HG03139 (cell line): ENCODE data around the gene USP12.
A peak's percentile ranks its signal among the peaks of the same experiment; 100 is the strongest.
"Not testable (repeated sequence)": the region's sequence is repeated elsewhere in the genome, so short reads cannot be mapped to it uniquely, and the experiment has no call there.

ENCODE experiments used
- ATAC-seq: cut with Tn5 transposase; IDR thresholded peaks from one replicate; pipeline ENCODE4 v1.9.1; 2021; ENCODE audit not compliant: unreplicated experiment

Gene USP12, protein sequence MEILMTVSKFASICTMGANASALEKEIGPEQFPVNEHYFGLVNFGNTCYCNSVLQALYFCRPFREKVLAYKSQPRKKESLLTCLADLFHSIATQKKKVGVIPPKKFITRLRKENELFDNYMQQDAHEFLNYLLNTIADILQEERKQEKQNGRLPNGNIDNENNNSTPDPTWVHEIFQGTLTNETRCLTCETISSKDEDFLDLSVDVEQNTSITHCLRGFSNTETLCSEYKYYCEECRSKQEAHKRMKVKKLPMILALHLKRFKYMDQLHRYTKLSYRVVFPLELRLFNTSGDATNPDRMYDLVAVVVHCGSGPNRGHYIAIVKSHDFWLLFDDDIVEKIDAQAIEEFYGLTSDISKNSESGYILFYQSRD

DNA sequence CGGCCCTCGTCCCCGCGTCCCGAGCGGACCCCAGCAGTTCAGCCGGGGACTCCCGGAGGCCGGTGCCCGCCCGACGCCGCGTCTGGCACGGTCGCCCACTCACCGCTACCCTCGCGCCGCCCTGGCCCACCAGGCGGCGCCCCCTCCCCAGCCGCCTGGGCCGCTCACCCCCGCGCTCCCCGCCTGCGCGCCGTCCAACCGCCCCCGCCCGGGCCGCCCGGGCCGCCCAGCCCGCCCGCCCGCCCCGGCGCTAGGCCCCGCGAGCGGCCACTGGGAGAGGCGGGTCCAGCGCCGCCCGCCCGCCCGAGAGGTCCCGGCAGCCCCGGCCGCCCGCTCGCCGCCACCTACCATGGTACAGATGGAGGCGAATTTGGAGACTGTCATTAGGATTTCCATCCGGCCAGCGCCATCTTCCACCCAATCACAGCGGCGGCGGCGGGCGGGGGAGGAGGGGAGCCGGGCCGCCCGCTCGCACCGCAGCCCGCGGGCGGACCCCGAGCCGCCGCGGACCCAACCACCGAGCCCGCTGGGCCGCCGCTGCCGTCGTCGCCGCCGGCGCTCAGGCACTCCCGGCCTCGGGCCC, at the start of gene USP12:
USP12 (minus strand) TSS at position 568 of the 583 bp plus-strand sequence; CDS start at position 396, 172 bp downstream.
- ATAC-seq, result peak; percentile 14

DNA sequence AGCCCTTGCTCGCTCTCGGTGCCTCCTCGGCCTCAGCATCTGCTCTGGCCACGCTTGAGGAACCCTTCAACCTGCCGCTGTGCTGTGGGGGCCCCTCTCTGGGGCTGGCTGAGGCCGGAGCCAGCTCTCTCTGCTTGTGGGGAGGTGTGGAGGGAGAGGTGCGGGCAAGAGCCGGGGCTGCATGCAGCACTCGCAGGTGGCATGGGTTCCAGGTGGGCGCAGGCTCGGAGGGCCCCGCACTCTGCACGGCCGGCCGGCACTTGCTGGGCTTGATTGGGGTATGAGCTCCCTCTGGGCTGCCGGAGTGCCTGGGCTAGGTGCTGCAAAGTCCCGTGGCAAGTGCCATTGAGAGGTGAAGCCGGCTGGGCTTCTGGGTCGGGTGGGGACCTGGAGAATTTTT, 48.0 kb upstream of the USP12 start:
- ATAC-seq, result no peak

DNA sequence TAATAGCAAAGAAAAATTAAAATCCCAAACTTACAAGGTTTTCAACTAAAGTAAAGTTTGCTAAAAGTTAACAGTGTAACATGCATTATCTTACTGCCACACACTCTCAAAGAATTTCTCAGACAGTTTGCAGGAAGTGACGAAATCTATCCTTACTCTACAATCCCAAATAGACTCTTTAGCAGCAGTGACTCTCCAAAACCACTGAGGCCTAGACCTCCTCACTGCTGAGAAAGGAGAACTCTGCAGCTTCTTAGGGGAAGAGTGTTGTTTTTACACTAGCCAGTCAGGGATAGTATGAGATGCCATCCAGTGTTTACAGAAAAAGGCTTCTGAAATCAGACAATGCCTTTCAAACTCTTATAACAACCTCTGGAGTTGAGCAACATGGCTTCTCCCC, 47.2 kb upstream of the USP12 start:
- not testable (repeated sequence) for ATAC-seq

DNA sequence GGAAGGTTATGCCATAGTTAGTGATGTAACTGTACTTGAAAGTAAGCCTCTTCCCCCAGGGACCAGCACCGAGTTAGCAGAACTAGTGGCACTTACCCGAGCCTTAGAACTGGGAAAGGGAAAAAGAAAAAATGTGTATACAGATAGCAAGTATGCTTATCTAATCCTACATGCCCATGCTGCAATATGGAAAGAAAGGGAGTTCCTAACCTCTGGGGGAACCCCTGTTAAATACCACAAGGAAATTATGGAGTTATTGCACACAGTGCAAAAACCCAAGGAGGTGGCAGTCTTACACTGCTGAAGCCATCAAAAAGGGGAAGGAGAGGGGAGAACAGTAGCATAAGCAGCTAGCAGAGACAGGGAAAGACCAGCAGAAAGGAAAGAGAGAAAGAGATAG, 46.2 kb upstream of the USP12 start:
- ATAC-seq, result not testable (repeated sequence)

DNA sequence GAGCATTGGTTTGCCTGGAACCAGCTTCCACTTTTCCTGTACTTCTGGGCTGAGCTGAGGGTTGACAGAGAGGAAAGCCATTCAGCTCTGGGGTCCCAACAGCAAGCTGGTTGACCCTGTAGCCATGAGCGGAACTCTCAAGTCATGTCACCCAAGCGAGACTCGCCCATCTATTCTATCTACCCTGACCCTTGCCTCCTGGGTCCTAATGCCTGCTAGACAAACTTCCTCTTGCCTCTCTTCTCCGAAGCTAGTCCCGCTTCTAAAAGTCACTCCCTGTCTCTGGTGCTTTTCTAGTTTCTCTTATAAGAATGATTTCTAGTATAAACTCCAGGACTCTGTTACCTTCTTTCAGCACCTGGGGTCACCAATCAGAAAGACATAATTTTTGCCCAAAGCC, 41.8 kb upstream of the USP12 start:
- not testable (repeated sequence) for ATAC-seq

DNA sequence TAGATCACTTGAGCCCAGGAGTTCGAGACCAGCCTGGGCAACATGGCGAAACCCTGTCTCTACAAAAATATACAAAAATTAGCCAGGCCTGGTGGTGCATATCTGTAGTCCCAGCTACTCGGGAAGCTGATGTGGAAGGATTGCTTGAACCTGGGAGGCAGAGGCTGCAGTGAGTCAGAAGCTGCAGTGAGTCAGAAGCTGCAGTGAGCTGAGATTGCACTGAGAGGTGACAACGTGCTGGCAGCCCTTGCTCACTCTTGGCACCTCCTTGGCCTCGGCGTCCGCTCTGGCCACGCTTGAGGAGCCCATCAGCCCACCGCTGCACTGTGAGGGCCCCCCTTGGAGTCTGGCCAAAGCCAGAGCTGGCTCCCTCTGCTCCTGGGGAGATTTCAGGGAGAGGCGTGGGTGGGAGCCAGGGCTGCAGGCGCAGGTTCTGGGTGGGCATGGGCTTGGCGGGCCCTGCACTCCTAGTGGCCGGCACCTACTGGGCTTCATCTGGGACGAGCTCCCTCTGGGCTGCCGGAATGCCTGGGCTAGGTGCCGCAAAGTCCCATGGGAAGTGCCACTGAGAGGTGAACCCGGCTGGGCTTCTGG, 40.3 kb upstream of the USP12 start:
- no peak for ATAC-seq

DNA sequence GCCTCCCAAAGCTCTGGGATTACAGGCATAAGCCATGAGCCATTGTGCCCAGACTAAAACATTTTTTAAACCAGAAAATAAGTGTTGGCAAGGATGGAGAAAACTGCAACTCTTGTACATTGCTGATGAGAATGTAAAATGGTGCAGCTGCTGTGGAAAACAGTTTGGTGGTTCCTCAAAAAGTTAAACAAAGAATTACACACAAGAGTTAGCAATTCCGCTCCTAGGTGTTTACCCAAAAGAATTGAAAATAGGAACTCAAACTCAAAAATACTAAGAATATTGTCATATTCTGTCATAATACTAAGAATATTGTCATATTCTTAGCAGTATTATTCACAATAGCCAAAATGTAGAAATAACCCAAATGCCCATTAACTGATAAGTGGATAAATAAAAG, 39.7 kb upstream of the USP12 start:
- no peak for ATAC-seq

DNA sequence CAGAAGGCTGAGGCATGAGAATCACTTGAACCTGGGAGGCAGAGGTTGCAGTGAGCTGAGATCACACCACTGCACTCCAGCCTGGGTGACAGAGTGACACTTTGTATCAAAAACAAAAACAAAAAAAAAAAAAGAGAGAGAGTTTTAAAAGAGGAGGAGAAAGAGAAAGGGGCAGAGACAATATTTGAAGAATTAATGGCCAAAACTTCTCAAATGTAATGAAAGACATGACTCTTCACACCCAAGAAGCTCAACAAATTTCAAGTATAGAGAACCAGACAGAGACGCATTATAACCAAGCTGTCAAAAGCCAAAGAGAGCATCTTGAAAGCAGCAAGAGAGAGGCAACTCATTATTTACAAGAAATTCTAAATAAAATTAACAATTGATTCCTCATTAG, 36.9 kb upstream of the USP12 start:
- no peak for ATAC-seq

DNA sequence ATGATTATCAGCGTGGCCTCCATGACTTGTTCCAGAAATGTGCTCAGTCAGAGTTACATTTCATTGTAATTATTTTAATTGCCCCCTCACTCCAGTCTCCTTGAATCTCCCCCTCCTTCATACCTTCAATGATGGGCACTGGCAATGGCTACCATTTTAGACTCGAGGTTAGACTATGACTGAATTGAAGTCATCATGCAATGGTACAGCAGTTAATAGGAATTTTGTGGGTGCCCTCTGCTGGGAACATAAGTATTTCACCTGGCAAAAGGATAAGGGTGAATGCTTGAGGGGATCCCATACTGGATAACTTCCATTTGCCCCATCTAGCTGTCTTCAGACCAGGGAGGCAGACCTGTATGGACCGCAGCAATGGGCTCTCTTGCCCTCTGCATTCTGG, 32.2 kb upstream of the USP12 start:
- ATAC-seq, result no peak

DNA sequence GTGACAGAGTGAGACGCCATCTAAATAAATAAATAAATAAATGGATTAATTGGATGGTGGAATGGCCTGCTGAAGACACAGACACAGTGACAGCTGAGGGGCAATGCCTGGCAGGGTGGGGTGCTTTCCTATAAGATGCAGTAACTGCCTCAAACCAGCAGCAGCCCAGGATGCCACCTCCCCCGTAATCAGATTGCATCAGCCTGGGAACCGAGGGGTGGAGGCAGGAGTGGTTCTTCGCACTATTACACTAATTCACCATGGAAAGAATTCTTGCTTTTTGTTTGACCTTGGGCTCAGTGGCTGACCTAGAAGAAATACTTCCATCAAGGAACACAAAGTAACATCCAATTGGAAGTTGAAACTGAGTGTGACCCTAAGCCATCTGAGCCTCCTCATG, 31.6 kb upstream of the USP12 start:
- no peak for ATAC-seq

DNA sequence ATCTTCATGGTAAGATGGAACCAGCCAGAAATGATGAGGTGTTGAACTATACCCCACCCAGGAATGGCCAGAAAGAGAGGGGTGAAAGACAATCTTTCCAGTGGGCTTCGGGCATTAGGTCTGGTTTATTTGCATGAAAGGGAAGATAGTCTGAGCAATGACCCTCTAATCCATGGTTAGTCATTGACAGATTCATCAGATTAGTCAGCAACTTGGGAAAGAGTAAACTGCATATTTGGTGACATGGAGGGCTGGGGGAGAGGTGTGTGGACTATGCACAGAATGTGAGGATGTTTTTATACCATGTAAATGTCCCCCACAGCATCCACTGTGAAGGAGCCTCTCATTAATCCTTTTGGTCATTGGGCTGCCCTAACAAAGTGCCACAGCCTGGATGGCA, 30.1 kb upstream of the USP12 start:
- ATAC-seq, result no peak

DNA sequence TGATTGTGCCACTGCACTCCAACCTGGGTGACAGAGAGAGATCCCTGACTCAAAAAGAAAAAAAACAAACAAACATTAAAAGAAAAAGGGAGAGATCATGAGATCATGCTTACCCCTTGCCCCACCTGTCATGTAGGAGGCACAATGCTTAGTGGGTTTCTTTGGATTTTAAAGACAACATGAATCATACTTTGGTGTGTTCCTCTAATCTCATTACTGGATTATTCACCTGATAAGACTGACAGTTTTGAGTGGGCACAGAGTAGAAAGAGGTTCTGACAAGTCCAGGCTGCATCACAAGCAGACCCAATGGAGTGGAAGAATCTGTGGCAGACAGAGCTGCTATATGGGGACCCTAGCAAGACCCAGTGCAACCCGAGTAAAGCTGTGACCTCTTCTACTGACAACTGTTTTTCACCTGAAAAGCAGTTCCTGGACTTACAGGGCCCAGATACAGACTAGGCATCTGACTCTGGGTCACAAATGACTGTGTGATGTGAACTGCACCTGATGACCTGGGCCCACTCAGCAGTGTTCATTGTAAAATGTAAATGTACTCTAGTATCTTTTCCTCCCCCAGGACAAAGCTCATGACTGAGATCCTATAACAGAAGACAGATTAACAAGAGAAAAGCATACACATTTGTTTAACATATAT, 28.9 kb upstream of the USP12 start:
- no peak for ATAC-seq

DNA sequence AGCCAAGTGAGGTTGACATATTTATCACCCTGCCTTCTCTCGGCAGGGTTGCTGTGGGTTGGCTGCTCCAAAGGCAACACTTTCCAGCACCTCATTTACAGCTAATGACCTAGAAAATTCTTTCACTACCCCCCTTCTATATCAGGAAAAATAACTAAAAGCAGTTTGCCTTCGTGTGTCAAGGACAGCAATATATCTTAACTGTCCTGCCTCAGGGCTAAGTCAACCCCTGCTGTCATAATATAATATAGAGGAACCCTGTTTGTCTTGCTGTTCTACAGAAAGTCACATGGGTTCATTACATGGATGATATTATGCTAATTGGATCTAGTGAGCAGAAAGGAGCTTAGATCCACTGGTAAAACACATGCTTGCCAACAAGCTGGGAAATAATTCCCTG, 28.1 kb upstream of the USP12 start:
- ATAC-seq, result no peak

DNA sequence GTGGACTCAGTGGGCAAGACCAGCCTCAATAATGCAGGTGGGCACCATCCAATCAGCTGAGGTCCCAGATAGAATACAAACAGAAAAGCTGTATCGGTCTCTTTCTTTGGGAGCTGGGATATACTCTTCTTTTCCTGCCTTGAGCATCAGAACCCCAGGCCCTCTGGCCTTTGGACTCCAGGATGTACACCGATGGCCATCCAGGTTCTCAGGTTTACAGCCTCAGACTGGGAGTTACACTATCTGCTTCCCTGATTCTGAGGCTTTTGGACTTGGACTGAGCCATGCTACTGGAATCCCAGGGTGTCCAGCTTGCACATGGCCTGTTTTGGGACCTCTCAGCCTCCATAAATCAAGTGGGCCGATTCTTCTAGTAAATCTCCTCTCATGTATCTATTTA, 27.6 kb upstream of the USP12 start:
- ATAC-seq, result no peak

DNA sequence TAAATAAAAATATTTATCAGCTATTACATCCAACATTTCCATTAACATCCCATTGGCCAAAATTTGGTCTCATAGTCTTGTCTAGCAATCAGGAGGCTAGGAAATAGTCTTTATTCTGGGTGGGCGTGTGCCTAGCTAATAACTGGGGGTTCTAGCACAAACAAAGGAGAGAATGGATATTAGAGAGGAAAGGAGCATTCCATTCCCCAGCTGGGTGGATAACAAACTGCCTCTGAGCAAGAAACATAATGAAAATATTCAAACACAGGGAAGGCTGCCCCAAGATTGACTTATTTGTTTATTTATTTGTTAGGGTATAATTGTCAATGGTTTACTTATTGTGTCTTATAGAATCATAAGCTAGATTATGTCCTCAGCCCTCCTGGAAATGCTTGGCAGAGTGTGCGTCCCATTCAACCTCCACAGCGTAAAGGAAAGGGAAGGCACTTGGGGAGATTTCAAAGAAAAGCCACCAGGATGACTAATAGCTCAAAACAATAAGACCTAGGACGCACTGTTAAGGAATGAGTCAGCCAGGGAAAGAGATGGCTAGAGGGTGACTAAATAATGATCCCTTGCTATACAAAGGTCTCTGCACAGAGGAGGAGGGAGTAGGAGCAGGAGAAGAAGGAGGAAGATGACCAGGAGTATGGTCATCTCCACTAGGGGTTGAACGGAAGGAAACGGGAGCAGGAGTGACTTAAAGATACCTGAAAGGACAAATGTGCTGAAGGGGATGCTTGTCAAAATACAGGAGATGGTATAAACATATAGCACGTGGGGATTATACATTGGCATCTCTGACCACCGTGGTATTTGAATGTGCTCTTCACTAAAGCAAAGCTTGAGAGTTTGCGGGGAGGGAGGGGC, 23.5 kb upstream of the USP12 start:
- ATAC-seq, result no peak

DNA sequence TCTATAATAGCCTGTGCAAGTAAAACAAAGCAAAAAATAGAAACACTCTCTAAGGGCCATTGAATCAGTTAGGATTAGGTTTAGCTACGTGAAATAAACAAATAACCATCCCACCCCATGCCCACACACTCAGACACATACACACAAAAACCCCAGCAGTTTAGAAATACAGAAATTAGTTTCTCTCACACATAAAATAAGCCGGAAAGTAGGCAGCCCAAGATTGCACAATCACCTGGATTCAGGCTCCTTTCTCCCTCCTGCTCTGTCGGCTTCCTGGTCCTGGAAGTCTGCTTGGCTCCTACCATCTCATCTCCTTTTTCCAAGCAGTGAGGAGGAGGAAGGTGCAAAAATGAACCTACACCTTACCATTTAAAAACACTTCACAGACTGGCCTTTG, 22.6 kb upstream of the USP12 start:
- ATAC-seq, result no peak

DNA sequence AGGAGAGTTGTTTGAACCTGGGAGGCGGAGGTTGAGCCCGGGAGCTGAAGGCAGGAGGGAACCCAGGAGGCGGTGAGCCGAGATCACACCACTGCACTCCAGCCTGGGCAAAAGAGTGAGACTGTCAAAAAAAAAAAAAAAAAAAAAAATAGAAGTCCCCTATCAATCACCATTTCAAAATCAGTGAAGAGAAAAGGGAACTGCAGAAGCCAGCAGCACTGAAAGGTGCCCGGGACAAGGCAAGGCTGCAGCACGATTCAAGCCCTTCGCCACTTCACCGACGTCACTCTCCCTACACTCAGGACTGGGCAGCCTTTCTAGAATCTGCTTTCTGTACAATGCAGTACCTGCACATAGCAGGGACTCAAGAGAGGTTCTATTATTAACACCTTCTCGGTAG, 21.9 kb upstream of the USP12 start:
- ATAC-seq, result no peak

DNA sequence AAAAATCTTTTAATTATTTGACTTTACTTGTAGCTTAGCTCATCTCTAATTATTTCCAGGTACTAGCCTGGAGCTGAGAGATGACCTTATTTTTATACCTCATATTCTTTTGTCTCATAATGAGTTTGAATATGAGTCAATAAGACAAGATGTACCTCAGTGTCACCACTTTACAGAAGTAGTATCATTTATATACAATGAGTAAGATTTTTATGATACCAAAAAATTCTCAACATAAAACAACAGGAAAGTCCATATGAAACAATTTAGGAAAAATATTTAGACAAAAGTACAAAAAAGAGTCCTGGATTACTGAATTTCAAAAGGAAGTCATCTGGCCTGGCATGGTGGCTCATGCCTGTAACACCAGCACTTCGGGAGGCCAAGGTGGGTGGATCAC, 21.4 kb upstream of the USP12 start:
- ATAC-seq, result no peak

DNA sequence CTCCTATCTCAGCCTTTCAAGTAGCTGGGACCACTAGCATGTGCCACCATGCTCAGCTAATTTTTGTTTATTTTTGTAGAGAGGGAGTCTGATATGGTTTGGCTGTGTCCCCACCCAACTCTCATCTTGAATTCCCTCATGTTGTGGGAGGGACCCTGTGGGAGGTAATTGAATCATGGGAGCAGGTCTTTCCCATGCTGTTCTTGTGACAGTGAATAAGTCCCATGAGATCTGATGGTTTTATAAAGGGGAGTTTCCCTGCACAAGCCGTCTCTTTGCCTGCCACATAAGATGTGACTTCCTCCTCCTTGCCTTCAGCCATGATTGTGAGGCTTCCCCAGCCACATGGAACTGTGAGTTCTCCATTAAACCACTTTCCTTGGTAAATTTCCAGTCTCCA, 20.8 kb upstream of the USP12 start:
- ATAC-seq, result not testable (repeated sequence)

DNA sequence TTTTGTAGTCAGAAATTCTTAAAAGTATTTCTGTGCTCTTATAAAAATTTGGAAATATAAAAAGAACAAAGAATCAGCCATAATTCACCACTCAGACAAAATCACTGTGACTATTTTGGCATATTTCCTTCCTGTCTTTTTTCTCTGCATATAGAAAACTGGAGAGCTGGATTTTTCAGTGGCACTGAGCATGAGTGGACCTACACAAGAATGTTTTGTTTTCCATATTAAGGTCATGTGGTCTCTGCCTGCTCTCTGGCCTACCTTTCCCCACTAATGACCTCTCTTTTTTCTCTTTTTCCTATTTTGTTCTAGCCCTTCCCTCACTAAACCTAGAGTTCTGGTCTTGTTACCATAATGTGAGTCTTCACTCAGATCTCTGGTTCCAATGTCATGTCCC, 17.6 kb upstream of the USP12 start:
- ATAC-seq, result no peak

DNA sequence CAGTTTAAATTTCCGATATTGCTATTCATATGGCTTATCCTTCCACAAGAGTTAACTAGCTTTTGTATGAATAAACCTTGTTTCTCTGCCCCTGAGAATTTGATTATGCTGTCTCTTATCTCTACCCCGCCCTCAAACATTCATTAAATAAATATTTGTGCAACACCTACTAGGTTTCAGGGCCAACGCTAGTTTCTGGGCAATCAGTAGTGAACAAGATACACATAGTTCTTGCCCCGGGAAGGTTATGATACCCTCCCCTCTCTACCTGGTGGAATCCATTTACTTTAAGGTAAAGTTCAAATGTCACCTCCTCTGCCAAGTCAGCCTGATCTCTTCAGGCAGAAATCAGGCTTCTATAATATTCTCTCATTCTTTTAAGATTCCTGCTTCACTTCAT, 16.6 kb upstream of the USP12 start:
- ATAC-seq, result no peak
